Measurements from ENCODE around the gene ZNF217. TPM values are rescaled to one million over a fixed set of nuclear protein-coding genes. Genes with fewer than 3 reads are reported as not detected.

Gene ZNF217
- total RNA-seq (2022; extraction: Qiagen RNA extraction), result 16.0 to 26.8 TPM (median 21.8 TPM) in 5 replicates

DNA sequence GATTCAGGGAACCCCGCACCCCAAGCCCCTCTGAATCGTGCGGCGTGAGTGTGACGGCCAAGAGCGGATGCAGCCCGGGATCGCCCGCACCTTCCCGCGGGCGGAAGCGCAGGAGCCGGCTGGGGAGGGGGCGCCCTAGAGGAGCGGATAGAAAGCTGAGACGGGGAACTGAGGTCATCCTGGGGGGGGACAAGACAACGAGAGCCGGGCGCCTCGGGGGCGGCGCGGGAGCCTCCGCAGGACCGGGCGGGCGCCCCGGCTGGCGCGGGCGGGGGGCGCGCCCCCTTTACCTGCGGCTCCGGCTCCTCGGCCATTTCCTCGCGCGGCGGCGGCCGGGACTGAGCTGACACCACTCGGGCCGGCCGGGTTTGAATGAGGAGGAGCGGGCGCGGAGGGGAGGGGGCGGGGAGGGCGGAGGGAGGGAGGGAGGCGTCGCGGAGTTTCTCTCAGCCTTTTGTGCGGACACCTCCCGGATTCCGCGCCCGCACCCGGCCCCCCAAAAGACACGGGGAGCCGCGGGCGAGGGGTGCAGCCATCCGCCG is at the start of gene ZNF217:
Gene ZNF217, minus strand, starts transcription at position 374 of the 542 bp plus-strand sequence. CDS start 11,013 bp downstream, outside the sequence.

